ENCODE data around the gene PTCD2. TPM values are rescaled to one million over a fixed set of nuclear protein-coding genes. Genes with fewer than 3 reads are reported as not detected.

Gene PTCD2
- total RNA-seq, 1 experiment from 2014 or later: 11.6 TPM

- TF ChIP-seq, protein P1, sequence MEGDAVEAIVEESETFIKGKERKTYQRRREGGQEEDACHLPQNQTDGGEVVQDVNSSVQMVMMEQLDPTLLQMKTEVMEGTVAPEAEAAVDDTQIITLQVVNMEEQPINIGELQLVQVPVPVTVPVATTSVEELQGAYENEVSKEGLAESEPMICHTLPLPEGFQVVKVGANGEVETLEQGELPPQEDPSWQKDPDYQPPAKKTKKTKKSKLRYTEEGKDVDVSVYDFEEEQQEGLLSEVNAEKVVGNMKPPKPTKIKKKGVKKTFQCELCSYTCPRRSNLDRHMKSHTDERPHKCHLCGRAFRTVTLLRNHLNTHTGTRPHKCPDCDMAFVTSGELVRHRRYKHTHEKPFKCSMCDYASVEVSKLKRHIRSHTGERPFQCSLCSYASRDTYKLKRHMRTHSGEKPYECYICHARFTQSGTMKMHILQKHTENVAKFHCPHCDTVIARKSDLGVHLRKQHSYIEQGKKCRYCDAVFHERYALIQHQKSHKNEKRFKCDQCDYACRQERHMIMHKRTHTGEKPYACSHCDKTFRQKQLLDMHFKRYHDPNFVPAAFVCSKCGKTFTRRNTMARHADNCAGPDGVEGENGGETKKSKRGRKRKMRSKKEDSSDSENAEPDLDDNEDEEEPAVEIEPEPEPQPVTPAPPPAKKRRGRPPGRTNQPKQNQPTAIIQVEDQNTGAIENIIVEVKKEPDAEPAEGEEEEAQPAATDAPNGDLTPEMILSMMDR (IDR thresholded peaks at IDR 0.05; ENCODE audit: insufficient read depth in 1 of 2, low read depth in 1 of 2, low read length in 1 of 2, severe bottlenecking in 1 of 2, unreplicated experiment in 1 of 2): no peak
- DNase-seq: no peak
- H3K4me1 ChIP-seq: 0 out of 2 replicates have a peak, but pooled peaks cover 9% of the 10 kb centered on the region
- no peaks in the 10 kb centered on the region for H3K27me3 ChIP-seq (replicated peaks; ENCODE audit: control insufficient read depth, insufficient read depth, low read length)
- ChIA-PET POLR2A (no interaction called here), CTCF (no interaction called here)
- H3K36me3 ChIP-seq (ENCODE audit: control insufficient read depth, insufficient read depth, low read length): no peaks in the 10 kb centered on the region; the same call in 1 of the 2 replicates
- intact Hi-C loops (cut with micrococcal nuclease; ENCODE audit: unreplicated experiment): no loop called here
- H3K9me3 ChIP-seq: no peaks in the 10 kb centered on the region
- H3K9me3 Mint-ChIP-seq (ENCODE audit: unreplicated experiment): no peaks in the 10 kb centered on the region
- BruUV-seq (replicated peaks): no TSS peak
- H3K27me3 Mint-ChIP-seq (ENCODE audit: insufficient read depth, unreplicated experiment): no peaks in the 10 kb centered on the region
- no peak overlapping the region for H3K27ac Mint-ChIP-seq (ENCODE audit: unreplicated experiment)
- no peak overlapping the region for H3K4me3 ChIP-seq (ENCODE audit: low read depth, low read length)
- peaks cover 36% of the 10 kb centered on the region for H3K36me3 Mint-ChIP-seq (ENCODE audit: insufficient read depth, unreplicated experiment)
- peaks cover 6% of the 10 kb centered on the region for H3K4me1 Mint-ChIP-seq (ENCODE audit: low read depth, unreplicated experiment)
- no peak overlapping the region for H3K4me3 Mint-ChIP-seq (ENCODE audit: unreplicated experiment)
These were observed 33.4 kb upstream of the PTCD2 start for GRCh38 chr5:72286798-72287197.

GRCh38 chr5:72288924-72289323, 31.2 kb upstream of the PTCD2 start:
- Histone ChIP-seq H3K4me3 (ENCODE audit: low read depth, low read length) (no peak overlapping the region), H3K9me3 (no peaks in the 10 kb centered on the region), H3K27me3 (replicated peaks; ENCODE audit: control insufficient read depth, insufficient read depth, low read length) (no peaks in the 10 kb centered on the region), H3K36me3 (ENCODE audit: control insufficient read depth, insufficient read depth, low read length) (no peaks in the 10 kb centered on the region; the same call in 1 of the 2 replicates), H3K4me1 (no peaks in the 10 kb centered on the region)
- DNase-seq: no peak
- POLR2A ChIA-PET: no interaction called here
- H3K4me1 Mint-ChIP-seq (ENCODE audit: low read depth, unreplicated experiment): peaks cover under 1% of the 10 kb centered on the region
- peaks cover 29% of the 10 kb centered on the region for H3K36me3 Mint-ChIP-seq (ENCODE audit: insufficient read depth, unreplicated experiment)
- no peaks in the 10 kb centered on the region for H3K9me3 Mint-ChIP-seq (ENCODE audit: unreplicated experiment)
- intact Hi-C loops (cut with micrococcal nuclease; ENCODE audit: unreplicated experiment): no loop called here
- no TSS peak for BruUV-seq (replicated peaks)
- H3K4me3 Mint-ChIP-seq (ENCODE audit: unreplicated experiment): no peak overlapping the region
- no peaks in the 10 kb centered on the region for H3K27me3 Mint-ChIP-seq (ENCODE audit: insufficient read depth, unreplicated experiment)
- no peak overlapping the region for H3K27ac Mint-ChIP-seq (ENCODE audit: unreplicated experiment)
- CTCF ChIA-PET: no interaction called here
- TF ChIP-seq, protein P1 (IDR thresholded peaks at IDR 0.05; ENCODE audit: insufficient read depth in 1 of 2, low read depth in 1 of 2, low read length in 1 of 2, severe bottlenecking in 1 of 2, unreplicated experiment in 1 of 2): no peak

GRCh38 chr5:72290356-72291133, 29.6 kb upstream of the PTCD2 start:
- ChIA-PET POLR2A (no interaction called here), CTCF (no interaction called here)
- no TSS peak for BruUV-seq (replicated peaks)
- intact Hi-C loops (cut with micrococcal nuclease; ENCODE audit: unreplicated experiment): no loop called here
- no peaks in the 10 kb centered on the region for H3K4me1 ChIP-seq
- Mint-ChIP-seq H3K27me3 (ENCODE audit: insufficient read depth, unreplicated experiment) (no peaks in the 10 kb centered on the region), H3K36me3 (ENCODE audit: insufficient read depth, unreplicated experiment) (peaks cover 38% of the 10 kb centered on the region), H3K27ac (ENCODE audit: unreplicated experiment) (no peak overlapping the region), H3K9me3 (ENCODE audit: unreplicated experiment) (no peaks in the 10 kb centered on the region), H3K4me3 (ENCODE audit: unreplicated experiment) (no peak overlapping the region), H3K4me1 (ENCODE audit: low read depth, unreplicated experiment) (peaks cover 6% of the 10 kb centered on the region)
- H3K9me3 ChIP-seq: no peaks in the 10 kb centered on the region
- H3K27me3 ChIP-seq (replicated peaks; ENCODE audit: control insufficient read depth, insufficient read depth, low read length): no peaks in the 10 kb centered on the region
- DNase-seq: no peak
- no peak overlapping the region for H3K4me3 ChIP-seq (ENCODE audit: low read depth, low read length)
- H3K36me3 ChIP-seq (ENCODE audit: control insufficient read depth, insufficient read depth, low read length): no peaks in the 10 kb centered on the region; the same call in 1 of the 2 replicates
- TF ChIP-seq, protein P1 (IDR thresholded peaks at IDR 0.05; ENCODE audit: insufficient read depth in 1 of 2, low read depth in 1 of 2, low read length in 1 of 2, severe bottlenecking in 1 of 2, unreplicated experiment in 1 of 2): no peak
